GM21529 (cell line): ENCODE results near the gene ZBBX.

Source experiments
- ATAC-seq: cut with Tn5 transposase; IDR thresholded peaks from one replicate; pipeline ENCODE4 v1.9.1; 2021; ENCODE audit not compliant: unreplicated experiment

The ZBBX gene

GRCh38 chr3:167318306-167318705, 61.8 kb downstream of the ZBBX start:
- ATAC-seq: no peak

- ATAC-seq: no peak
Measured at GRCh38 chr3:167306319-167306718, 73.8 kb downstream of the ZBBX start.

DNA sequence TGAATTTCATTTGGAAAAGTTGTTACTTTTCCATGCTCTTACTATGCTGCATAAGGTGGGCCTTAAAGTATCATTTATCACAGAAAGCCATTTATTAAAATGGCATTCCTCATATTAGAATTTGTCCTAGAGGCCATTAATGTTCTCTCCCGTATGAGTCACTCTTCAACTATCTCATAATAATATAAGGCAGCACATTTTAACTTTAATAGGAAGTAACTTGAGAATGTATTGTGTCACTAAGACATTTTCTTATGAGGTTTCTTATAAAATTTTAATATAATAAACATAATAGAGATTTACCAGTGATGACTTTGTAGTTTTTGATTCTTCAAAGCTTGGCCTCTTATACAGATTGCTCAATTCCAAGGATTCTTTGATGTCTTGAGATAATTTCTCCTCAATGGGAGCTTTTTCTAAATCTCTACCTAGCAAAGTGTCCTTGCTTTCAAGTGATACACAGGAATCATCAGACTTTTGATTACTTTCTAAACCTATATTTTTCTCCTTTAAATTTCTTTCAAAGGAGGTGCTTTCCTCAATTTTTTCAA, 74.7 kb downstream of the ZBBX start:
- ATAC-seq: no peak

- ATAC-seq: no peak
Measured at GRCh38 chr3:167304077-167304476, 76.0 kb downstream of the ZBBX start.

- ATAC-seq: no peak
Measured at GRCh38 chr3:167302678-167303077, 77.4 kb downstream of the ZBBX start.

- ATAC-seq: no peak
Measured at GRCh38 chr3:167300207-167300606, 79.9 kb downstream of the ZBBX start.

DNA sequence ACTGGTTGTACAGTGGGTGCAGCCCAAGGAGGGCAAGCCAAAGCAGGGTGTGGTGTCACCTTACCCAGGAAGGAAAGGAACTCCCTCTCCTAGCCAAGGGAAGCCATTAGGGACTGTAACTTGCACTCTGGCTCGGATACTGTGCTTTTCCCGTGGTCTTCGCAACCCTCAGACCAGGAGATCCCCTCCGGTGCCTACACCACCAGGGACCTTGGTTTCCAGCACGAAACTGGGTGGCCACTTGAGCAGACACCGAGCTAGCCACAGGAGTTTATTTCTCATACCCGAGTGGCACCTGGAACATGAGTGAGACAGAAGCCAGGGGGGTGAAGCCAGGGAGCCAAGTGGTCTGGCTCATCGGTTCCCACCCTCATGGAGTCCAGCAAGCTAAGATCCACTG, 90.7 kb downstream of the ZBBX start:
- ATAC-seq: no peak

GRCh38 chr3:167288737-167289136, 91.4 kb downstream of the ZBBX start:
- no peak for ATAC-seq

DNA sequence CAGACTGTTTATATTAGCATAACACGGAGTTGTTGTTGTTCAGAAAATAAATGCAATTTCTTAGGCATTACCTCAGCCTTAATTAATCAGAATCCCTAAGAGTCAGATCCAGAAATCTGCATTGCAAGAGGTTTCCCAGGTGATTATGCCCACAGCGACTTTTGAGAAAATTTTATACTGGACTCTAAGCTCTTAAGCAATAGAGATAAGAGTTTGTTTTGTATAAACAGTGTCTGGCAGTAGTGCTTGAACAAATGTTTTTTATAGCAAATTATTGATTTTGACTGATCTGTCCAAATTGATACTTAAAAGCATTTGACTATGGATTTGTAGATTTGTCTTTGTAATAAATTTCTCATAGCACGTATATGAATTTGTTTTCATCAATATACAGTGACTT, 92.8 kb downstream of the ZBBX start:
- no peak for ATAC-seq

DNA sequence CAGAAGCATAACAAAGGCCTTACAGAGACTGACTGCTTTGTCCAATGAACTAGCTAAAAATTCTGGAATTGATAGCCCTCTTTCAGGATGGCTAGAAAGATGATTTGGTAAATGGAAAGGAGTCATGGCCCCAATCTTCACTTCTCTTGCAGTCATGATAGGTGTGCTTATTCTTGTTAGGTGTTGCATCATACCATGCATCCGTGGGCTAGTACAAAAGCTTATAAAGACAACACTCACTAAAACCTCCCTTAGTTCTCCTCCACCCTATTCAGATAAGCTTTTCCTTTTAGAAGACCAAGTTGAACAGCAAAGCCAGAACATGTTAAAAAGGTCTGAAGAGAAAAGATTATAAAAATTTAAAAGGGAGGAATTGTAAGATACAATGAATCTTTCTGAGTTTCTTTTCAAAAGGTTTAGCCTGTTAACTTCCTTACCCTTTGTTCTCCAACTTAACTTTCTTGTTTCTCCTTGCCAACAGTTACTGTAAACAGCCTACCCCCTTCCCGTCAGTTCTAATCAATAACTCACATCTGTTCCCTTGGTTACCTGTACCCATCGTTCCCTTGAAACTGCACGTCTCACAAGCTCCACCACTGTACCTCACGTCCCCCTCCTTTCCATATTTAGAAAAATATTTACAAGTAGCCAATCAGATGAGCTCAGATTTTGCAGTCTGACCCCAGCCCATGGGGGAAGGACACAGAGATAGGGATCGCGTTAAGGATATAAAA, 105.8 kb downstream of the ZBBX start:
- ATAC-seq: no peak

DNA sequence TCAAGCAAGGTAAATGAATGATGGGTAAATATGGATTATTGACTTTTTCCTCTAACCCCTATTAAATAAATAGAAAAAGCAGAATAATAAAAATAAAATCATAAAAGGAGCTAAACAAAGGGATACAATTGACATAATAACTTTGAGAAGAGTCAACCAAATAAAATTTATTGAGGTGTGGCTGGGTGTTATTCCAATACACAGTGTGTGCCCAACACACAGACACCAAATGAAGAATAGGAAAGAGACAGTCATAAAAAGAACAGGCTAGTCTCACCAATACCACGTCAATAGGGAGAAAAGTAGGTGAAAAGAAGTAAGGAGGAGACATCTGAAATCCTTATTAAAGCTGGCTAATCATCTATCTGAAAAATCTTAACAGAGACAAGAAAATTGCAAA, 127.1 kb downstream of the ZBBX start:
- no peak for ATAC-seq

DNA sequence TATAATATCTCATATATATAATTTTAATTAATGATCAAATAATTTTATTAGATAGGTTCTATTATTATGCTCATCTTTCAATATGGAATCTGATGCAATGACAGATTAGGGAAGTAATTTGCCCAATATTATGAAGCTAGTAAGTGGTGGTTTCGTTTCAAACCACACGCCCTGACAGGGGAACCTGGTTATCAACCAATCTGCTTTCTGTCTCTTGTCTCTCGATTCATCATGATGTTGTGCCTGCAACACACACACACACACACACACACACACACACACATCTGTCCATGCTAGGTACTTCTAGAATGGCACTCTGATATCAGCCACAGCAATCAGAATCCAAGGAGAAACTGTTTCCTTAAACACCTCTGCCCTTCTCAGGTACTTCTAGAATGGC, 128.4 kb downstream of the ZBBX start:
- no peak for ATAC-seq

GRCh38 chr3:167246252-167246651, 133.8 kb downstream of the ZBBX start:
- no peak for ATAC-seq

GRCh38 chr3:167241048-167241845, 138.8 kb downstream of the ZBBX start:
- ATAC-seq: no peak

DNA sequence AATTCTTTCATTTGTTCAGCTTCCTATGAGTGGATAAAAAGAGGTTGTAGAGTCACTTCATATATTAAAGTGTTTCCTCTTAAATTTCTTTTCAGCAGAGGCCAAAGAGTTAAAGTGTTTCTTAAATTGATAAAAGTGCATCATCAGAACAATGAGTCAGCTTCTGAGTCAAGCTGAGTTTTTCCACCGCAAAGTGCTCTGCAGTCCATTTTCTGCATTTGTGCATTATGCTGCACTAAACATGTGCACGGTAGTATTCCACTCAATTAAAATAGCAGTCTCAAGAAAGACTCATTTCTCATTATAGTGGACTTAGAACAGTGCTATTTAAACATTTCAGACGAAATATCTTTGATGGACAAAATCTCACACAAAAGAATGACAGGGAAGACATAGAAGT, 152.0 kb downstream of the ZBBX start:
- ATAC-seq: no peak

GRCh38 chr3:167225821-167226220, 154.3 kb downstream of the ZBBX start:
- no peak for ATAC-seq

DNA sequence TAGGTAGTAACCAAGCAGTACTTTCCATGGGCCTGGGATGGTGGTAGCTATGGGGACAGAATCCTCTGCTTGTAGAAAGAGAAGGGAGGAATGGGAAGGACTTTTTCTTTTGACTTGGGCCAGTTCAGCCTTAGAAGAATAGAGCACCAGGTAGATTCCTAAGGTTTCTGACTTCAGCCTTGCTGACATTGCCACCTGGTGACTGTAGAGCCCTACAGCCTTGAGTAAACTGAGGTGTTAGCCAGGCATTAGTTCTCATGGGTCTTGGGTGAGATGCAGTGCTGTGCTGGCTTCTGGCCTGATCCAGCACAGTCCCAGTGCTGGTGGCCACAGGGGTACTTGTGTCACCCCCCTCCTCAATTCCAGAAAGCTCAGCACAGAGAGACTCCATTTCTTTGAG, 171.1 kb downstream of the ZBBX start:
- no peak for ATAC-seq

DNA sequence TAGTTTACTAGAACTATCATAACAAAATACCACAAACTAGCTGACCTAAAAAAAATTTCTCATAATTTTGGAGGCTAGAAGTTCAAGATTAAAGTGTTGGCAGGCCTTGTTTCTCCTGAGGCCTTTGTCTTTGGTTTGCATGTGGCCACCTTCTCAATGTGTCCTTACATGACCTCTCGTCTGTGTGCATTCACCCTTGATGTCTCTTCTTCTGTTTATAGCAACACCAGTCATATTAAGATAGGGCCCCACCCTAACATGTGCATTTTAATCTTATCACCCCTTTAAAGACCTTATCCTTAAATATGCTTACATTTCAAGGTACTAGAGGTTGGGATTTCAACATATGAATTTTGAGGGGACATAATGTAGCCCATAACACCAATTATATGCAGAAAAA, 177.0 kb downstream of the ZBBX start:
- no peak for ATAC-seq

- ATAC-seq: no peak
Measured at GRCh38 chr3:167198949-167199600, 181.0 kb downstream of the ZBBX start.
